Measurements from ENCODE around the gene HCN1.

DNA sequence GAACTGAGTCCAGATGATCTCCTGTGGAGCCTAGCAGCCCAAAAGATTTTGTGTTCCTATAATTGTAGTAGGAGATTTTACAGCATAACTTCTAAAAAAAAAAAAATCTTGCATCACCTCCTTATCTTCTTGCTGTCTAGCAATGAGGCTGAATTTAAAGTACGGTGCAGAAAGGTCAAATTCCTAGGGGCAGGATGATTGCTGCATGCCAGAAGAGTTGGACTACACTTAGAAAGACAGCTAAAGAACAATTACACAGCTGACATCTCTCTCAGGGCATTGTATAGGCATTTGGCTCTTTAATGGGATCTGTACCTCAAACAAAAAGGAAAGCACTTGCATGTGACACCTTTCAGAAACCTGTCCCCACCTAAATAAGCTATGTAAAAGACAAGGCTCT lies 443.2 kb downstream of the HCN1 start:
- TF ChIP-seq RXRA (IDR thresholded peaks at IDR 0.05; ENCODE audit: insufficient read depth, low read depth, low read length): no peak
- TF ChIP-seq, protein P1, sequence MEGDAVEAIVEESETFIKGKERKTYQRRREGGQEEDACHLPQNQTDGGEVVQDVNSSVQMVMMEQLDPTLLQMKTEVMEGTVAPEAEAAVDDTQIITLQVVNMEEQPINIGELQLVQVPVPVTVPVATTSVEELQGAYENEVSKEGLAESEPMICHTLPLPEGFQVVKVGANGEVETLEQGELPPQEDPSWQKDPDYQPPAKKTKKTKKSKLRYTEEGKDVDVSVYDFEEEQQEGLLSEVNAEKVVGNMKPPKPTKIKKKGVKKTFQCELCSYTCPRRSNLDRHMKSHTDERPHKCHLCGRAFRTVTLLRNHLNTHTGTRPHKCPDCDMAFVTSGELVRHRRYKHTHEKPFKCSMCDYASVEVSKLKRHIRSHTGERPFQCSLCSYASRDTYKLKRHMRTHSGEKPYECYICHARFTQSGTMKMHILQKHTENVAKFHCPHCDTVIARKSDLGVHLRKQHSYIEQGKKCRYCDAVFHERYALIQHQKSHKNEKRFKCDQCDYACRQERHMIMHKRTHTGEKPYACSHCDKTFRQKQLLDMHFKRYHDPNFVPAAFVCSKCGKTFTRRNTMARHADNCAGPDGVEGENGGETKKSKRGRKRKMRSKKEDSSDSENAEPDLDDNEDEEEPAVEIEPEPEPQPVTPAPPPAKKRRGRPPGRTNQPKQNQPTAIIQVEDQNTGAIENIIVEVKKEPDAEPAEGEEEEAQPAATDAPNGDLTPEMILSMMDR (IDR thresholded peaks at IDR 0.05; ENCODE audit: control extremely low read depth in 1 of 3, insufficient read depth in 1 of 3, low read depth in 1 of 3, low read length in 3 of 3): no peak
- no peak for TF ChIP-seq TCF12 (IDR thresholded peaks at IDR 0.05; ENCODE audit: low read depth, low read length)
- TF ChIP-seq, protein P2, sequence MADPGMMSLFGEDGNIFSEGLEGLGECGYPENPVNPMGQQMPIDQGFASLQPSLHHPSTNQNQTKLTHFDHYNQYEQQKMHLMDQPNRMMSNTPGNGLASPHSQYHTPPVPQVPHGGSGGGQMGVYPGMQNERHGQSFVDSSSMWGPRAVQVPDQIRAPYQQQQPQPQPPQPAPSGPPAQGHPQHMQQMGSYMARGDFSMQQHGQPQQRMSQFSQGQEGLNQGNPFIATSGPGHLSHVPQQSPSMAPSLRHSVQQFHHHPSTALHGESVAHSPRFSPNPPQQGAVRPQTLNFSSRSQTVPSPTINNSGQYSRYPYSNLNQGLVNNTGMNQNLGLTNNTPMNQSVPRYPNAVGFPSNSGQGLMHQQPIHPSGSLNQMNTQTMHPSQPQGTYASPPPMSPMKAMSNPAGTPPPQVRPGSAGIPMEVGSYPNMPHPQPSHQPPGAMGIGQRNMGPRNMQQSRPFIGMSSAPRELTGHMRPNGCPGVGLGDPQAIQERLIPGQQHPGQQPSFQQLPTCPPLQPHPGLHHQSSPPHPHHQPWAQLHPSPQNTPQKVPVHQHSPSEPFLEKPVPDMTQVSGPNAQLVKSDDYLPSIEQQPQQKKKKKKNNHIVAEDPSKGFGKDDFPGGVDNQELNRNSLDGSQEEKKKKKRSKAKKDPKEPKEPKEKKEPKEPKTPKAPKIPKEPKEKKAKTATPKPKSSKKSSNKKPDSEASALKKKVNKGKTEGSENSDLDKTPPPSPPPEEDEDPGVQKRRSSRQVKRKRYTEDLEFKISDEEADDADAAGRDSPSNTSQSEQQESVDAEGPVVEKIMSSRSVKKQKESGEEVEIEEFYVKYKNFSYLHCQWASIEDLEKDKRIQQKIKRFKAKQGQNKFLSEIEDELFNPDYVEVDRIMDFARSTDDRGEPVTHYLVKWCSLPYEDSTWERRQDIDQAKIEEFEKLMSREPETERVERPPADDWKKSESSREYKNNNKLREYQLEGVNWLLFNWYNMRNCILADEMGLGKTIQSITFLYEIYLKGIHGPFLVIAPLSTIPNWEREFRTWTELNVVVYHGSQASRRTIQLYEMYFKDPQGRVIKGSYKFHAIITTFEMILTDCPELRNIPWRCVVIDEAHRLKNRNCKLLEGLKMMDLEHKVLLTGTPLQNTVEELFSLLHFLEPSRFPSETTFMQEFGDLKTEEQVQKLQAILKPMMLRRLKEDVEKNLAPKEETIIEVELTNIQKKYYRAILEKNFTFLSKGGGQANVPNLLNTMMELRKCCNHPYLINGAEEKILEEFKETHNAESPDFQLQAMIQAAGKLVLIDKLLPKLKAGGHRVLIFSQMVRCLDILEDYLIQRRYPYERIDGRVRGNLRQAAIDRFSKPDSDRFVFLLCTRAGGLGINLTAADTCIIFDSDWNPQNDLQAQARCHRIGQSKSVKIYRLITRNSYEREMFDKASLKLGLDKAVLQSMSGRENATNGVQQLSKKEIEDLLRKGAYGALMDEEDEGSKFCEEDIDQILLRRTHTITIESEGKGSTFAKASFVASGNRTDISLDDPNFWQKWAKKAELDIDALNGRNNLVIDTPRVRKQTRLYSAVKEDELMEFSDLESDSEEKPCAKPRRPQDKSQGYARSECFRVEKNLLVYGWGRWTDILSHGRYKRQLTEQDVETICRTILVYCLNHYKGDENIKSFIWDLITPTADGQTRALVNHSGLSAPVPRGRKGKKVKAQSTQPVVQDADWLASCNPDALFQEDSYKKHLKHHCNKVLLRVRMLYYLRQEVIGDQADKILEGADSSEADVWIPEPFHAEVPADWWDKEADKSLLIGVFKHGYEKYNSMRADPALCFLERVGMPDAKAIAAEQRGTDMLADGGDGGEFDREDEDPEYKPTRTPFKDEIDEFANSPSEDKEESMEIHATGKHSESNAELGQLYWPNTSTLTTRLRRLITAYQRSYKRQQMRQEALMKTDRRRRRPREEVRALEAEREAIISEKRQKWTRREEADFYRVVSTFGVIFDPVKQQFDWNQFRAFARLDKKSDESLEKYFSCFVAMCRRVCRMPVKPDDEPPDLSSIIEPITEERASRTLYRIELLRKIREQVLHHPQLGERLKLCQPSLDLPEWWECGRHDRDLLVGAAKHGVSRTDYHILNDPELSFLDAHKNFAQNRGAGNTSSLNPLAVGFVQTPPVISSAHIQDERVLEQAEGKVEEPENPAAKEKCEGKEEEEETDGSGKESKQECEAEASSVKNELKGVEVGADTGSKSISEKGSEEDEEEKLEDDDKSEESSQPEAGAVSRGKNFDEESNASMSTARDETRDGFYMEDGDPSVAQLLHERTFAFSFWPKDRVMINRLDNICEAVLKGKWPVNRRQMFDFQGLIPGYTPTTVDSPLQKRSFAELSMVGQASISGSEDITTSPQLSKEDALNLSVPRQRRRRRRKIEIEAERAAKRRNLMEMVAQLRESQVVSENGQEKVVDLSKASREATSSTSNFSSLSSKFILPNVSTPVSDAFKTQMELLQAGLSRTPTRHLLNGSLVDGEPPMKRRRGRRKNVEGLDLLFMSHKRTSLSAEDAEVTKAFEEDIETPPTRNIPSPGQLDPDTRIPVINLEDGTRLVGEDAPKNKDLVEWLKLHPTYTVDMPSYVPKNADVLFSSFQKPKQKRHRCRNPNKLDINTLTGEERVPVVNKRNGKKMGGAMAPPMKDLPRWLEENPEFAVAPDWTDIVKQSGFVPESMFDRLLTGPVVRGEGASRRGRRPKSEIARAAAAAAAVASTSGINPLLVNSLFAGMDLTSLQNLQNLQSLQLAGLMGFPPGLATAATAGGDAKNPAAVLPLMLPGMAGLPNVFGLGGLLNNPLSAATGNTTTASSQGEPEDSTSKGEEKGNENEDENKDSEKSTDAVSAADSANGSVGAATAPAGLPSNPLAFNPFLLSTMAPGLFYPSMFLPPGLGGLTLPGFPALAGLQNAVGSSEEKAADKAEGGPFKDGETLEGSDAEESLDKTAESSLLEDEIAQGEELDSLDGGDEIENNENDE (IDR thresholded peaks at IDR 0.05; ENCODE audit: insufficient replicate concordance, low read length): no peak
- TF ChIP-seq SP1 (IDR thresholded peaks at IDR 0.05; ENCODE audit: low read depth, low read length): no peak
- TF ChIP-seq CREB1 (IDR thresholded peaks at IDR 0.05): no peak
- TF ChIP-seq BRCA1 (IDR thresholded peaks at IDR 0.05; ENCODE audit: low read depth, low read length): no peak
- no peak for TF ChIP-seq POLR2A (IDR thresholded peaks at IDR 0.05; ENCODE audit: control extremely low read depth in 1 of 2, low read depth in 2 of 2, low read length in 2 of 2)
- no peak for TF ChIP-seq RFX5 (IDR thresholded peaks at IDR 0.05; ENCODE audit: borderline replicate concordance, low read depth, low read length)
- TF ChIP-seq MAFK (IDR thresholded peaks at IDR 0.05; ENCODE audit: low read depth, low read length): no peak
- TF ChIP-seq RBBP5 (IDR thresholded peaks at IDR 0.05; ENCODE audit: borderline replicate concordance, low read depth, low read length): no peak
- TF ChIP-seq TAF1 (IDR thresholded peaks at IDR 0.05; ENCODE audit: low read depth, low read length): no peak
- TF ChIP-seq JUND (IDR thresholded peaks at IDR 0.05; ENCODE audit: low read length): no peak
- TF ChIP-seq TAF7 (optimal IDR thresholded peaks at IDR 0.05; ENCODE audit: borderline replicate concordance, low read depth, low read length): no peak

Measured in H1 (cell line).